ENCODE measurements around the gene CARD11. TPM values are rescaled to one million over a fixed set of nuclear protein-coding genes. Genes with fewer than 3 reads are reported as not detected.
"Not testable (repeated sequence)": the region's sequence is repeated elsewhere in the genome, so short reads cannot be mapped to it uniquely, and the experiment has no call there.

The CARD11 gene
- total and polyA plus RNA-seq, 10 donors = 30.3 to 72.6 (median 48.8) TPM

DNA sequence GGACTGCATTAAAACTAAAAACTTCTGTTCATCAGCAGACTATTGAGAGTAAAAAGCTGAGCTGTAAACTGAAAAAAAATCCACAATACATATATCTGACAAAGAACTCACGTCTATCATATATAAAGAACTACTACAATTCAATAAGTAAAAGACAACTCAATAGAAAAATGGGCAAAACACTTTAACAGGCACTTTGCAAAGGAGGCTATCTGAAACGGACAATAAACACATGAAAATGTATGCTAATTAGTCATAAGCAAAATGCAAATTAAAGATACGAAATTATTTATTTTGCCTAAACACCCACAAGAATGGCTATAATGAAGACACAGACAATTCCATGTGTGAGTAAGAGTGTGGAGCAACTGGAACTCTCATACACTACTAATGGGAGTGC, 18.1 kb downstream of the CARD11 start:
- peaks cover 0 to 64% (median 5%) of the 10 kb centered on the region in 6 donors for H3K36me3 ChIP-seq
- intact Hi-C loops (cut with DNase I; ENCODE audit: low total_unique reads) = no loop called here
- WGBS, 5 donors = 86 to 93% (median 90%) methylated on average over 3 of the region's 3 CpGs
- H3K4me3 ChIP-seq = no peak overlapping the region
- H3K27ac ChIP-seq = no peak overlapping the region
- no peak for DNase-seq
- H3K27me3 ChIP-seq (replicated peaks in 1 of 7) = no peaks in the 10 kb centered on the region
- no peak for TF ChIP-seq POLR2A (IDR thresholded peaks at IDR 0.05)
- TF ChIP-seq, protein P1, sequence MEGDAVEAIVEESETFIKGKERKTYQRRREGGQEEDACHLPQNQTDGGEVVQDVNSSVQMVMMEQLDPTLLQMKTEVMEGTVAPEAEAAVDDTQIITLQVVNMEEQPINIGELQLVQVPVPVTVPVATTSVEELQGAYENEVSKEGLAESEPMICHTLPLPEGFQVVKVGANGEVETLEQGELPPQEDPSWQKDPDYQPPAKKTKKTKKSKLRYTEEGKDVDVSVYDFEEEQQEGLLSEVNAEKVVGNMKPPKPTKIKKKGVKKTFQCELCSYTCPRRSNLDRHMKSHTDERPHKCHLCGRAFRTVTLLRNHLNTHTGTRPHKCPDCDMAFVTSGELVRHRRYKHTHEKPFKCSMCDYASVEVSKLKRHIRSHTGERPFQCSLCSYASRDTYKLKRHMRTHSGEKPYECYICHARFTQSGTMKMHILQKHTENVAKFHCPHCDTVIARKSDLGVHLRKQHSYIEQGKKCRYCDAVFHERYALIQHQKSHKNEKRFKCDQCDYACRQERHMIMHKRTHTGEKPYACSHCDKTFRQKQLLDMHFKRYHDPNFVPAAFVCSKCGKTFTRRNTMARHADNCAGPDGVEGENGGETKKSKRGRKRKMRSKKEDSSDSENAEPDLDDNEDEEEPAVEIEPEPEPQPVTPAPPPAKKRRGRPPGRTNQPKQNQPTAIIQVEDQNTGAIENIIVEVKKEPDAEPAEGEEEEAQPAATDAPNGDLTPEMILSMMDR (IDR thresholded peaks at IDR 0.05 in 8 of 11, conservative IDR thresholded peaks at IDR 0.05 in 3 of 11) = no peak
- TF ChIP-seq POLR2AphosphoS5 (IDR thresholded peaks at IDR 0.05) = no peak
- peaks cover 0 to 22% (median 3%) of the 10 kb centered on the region in 6 donors for H3K4me1 ChIP-seq
- H3K9me3 ChIP-seq = peaks cover 0 to 43% (median 31%) of the 10 kb centered on the region in 8 donors

DNA sequence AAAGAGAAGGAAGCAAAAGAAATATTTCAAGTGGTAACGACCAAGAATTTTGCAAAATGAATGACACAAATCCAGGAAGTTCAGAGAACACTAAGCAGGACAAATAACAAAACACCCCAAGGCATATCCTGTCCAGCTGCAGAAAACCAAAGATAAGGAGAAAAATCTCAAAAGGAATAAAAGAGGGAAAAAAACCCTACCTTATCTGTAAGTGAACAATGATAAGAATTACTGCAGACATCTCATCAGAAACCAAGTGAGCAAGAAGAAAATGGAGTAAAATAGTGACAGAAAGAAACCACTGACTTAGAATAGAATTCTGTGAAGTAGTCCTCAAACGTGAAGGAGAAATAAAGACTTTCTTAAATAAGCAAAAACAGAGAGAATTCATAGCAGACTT, 21.8 kb downstream of the CARD11 start:
- DNase-seq = no peak
- no peaks in the 10 kb centered on the region for H3K4me1 ChIP-seq
- 57 to 77% (median 71%) methylated on average over 2 of the region's 2 CpGs for WGBS, 5 donors
- H3K27ac ChIP-seq = no peak overlapping the region
- peaks cover 0 to 87% (median 8%) of the 10 kb centered on the region in 6 donors for H3K36me3 ChIP-seq
- H3K27me3 ChIP-seq (replicated peaks in 1 of 7) = no peaks in the 10 kb centered on the region
- TF ChIP-seq, protein P1 (IDR thresholded peaks at IDR 0.05 in 8 of 11, conservative IDR thresholded peaks at IDR 0.05 in 3 of 11) = no peak
- no peak for TF ChIP-seq POLR2AphosphoS5 (IDR thresholded peaks at IDR 0.05)
- TF ChIP-seq POLR2A (IDR thresholded peaks at IDR 0.05) = no peak
- no peak overlapping the region for H3K4me3 ChIP-seq
- intact Hi-C loops (cut with DNase I; ENCODE audit: low total_unique reads) = no loop called here
- H3K9me3 ChIP-seq = peaks cover 0 to 59% (median 44%) of the 10 kb centered on the region in 8 donors

DNA sequence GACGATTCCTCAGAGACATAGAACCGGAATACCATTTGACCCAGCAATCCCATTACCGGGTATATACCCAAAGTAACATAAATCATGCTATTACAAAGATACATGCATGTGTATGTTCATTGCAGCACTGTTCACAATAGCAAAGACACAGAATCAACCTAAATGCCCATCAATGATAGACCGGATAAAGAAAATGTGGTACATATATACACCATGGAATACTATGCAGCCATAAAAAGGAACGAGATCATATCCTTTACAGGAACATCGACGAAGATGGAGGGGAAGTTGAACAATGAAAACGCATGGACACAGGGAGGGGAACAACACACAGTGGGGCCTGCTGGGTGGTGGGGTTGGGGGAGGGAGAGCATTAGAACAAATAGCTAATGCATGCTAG, 22.4 kb downstream of the CARD11 start:
- H3K4me1 ChIP-seq; H3K27ac ChIP-seq; intact Hi-C loops (cut with DNase I; ENCODE audit: low total_unique reads); H3K4me3 ChIP-seq; H3K27me3 ChIP-seq (replicated peaks in 1 of 7): not testable (repeated sequence)
- WGBS, 5 donors = 94 to 97% (median 95%) methylated on average over 8 of the region's 8 CpGs
- Histone ChIP-seq H3K36me3 (peaks cover 0 to 87% (median 8%) of the 10 kb centered on the region in 6 donors), H3K9me3 (peaks cover 0 to 53% (median 44%) of the 10 kb centered on the region in 8 donors)
- DNase-seq = peak; percentile 9

DNA sequence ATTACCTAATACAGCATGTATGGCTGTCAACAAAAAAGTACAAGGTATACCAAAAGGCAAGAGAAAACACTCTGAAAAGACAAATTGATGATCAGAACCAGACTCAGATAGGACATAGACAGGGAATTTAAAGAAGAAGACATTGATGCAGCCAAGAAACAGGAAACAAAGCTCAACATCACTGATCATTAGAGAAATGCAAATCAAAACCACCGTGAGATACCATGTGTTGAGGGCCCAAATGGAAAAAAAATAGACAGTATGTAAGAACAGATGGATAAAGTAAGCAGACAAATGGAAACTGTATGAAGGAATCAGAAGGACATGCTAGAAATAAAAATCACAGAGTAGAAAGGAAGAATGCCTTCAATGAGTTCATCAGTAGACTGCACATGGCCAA, 23.3 kb downstream of the CARD11 start:
- no peak overlapping the region for H3K27ac ChIP-seq
- H3K36me3 ChIP-seq = peaks cover 0 to 88% (median 8%) of the 10 kb centered on the region in 6 donors
- no peaks in the 10 kb centered on the region for H3K27me3 ChIP-seq (replicated peaks in 1 of 7)
- DNase-seq = no peak
- no peak overlapping the region for H3K4me3 ChIP-seq
- no peaks in the 10 kb centered on the region for H3K4me1 ChIP-seq
- peaks cover 0 to 45% (median 36%) of the 10 kb centered on the region in 8 donors for H3K9me3 ChIP-seq
- TF ChIP-seq POLR2AphosphoS5 (IDR thresholded peaks at IDR 0.05) = no peak
- intact Hi-C loops (cut with DNase I; ENCODE audit: low total_unique reads) = no loop called here
- WGBS, 5 donors = 52 to 77% (median 67%) methylated on average over 1 of the region's 1 CpG

DNA sequence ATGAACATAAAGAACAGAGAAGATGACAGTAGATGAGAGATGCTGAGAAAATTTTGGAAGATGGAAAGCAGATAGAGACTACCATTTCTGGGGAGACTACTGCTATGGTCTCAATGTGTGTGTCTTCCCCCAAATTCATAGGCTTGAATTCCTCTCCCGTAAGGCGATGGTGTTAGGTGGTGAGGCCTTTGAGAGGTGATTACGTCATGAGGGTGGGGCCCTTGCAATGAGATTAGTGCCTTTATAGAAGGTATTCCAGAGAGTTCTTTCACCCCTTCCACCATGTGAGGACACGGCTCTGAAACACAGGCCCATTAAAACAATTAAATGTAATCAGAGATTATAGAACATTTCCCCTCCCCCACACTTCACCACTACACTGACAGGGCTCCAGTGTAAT, 23.9 kb downstream of the CARD11 start:
- DNase-seq = no peak
- peaks cover 0 to 86% (median 8%) of the 10 kb centered on the region in 6 donors for H3K36me3 ChIP-seq
- H3K4me3 ChIP-seq = no peak overlapping the region
- no peaks in the 10 kb centered on the region for H3K27me3 ChIP-seq (replicated peaks in 1 of 7)
- H3K4me1 ChIP-seq = no peaks in the 10 kb centered on the region
- H3K9me3 ChIP-seq = peaks cover 0 to 39% (median 32%) of the 10 kb centered on the region in 8 donors
- 78 to 91% (median 85%) methylated on average over 4 of the region's 4 CpGs for WGBS, 5 donors
- H3K27ac ChIP-seq = no peak overlapping the region
- TF ChIP-seq, protein P1 (IDR thresholded peaks at IDR 0.05 in 8 of 11, conservative IDR thresholded peaks at IDR 0.05 in 3 of 11) = no peak
- TF ChIP-seq POLR2A (IDR thresholded peaks at IDR 0.05) (no peak), POLR2AphosphoS5 (IDR thresholded peaks at IDR 0.05) (no peak)
- intact Hi-C loops (cut with DNase I; ENCODE audit: low total_unique reads) = no loop called here

Measured in spleen (tissue), 11 donors.